ENCODE measurements around the gene TSPAN4.

Gene TSPAN4

GRCh38 chr11:867856-868358 is 25.3 kb downstream of the TSPAN4 start:
- Histone ChIP-seq H3K4me1 (ENCODE audit: control insufficient read depth, insufficient read depth, low read length) (no peaks in the 10 kb centered on the region), H3K36me3 (ENCODE audit: control insufficient read depth in 2 of 2, insufficient read depth in 1 of 2, low read length in 2 of 2) (peaks cover 0 to 37% of the 10 kb centered on the region in 2 experiments; a peak in 1 of 3 replicates), H3K4me3 (ENCODE audit: low read depth, low read length) (no peak overlapping the region), H3K9me3 (ENCODE audit: control insufficient read depth, insufficient read depth, low read depth, low read length) (no peaks in the 10 kb centered on the region), H3K27ac (ENCODE audit: extremely low read depth, low read depth, low read length) (no peak overlapping the region)
- POLR2A ChIA-PET = no interaction called here
- CTCF ChIA-PET = interaction anchor here (1.1 kb wide), 1 partner anchor 30 kb away, joined by 3 read pairs; no protein-coding TSS in a partner anchor
- TF ChIP-seq ZNF23 (tag by site-specific recombination; IDR thresholded peaks at IDR 0.05; ENCODE audit: borderline replicate concordance) = no peak
- no peak for TF ChIP-seq ELK4 (IDR thresholded peaks at IDR 0.05; ENCODE audit: borderline replicate concordance, low read depth, low read length)
- peak; percentile 65 for TF ChIP-seq KLF1 (tag by site-specific recombination; IDR thresholded peaks at IDR 0.05)
- TF ChIP-seq ATF2 (tag by site-specific recombination; IDR thresholded peaks at IDR 0.05; ENCODE audit: low read depth) = no peak
- TF ChIP-seq ZSCAN23 (tag by site-specific recombination; IDR thresholded peaks at IDR 0.05) = no peak
- no peak for TF ChIP-seq ZNF404 (tag by site-specific recombination; IDR thresholded peaks at IDR 0.05)
- TF ChIP-seq ZNF2 (tag by site-specific recombination; IDR thresholded peaks at IDR 0.05) = no peak
- TF ChIP-seq ZNF701 (tag by site-specific recombination; IDR thresholded peaks at IDR 0.05) = no peak
- no peak for TF ChIP-seq MYNN (tag by site-specific recombination; IDR thresholded peaks at IDR 0.05; ENCODE audit: borderline replicate concordance)

- TF ChIP-seq ZNF423 (tag by site-specific recombination; IDR thresholded peaks at IDR 0.05) (no peak), HOXA7 (CRISPR knock-in tag; IDR thresholded peaks at IDR 0.05; ENCODE audit: borderline replicate concordance) (no peak), ZEB2 (tag by site-specific recombination; IDR thresholded peaks at IDR 0.05) (no peak), ZNF654 (tag by site-specific recombination; IDR thresholded peaks at IDR 0.05; ENCODE audit: low read depth) (no peak), ZNF2 (tag by site-specific recombination; IDR thresholded peaks at IDR 0.05) (no peak)
- no peak overlapping the region for H3K4me3 ChIP-seq (ENCODE audit: low read depth, low read length)
- CTCF ChIA-PET = interaction anchor here (0.6 to 1.1 kb wide), 2 partner anchors 30 to 782 kb away, joined by 3 read pairs; no protein-coding TSS in a partner anchor
- H3K27ac ChIP-seq (ENCODE audit: extremely low read depth, low read depth, low read length) = no peak overlapping the region
- H3K9me3 ChIP-seq (ENCODE audit: control insufficient read depth, insufficient read depth, low read depth, low read length) = no peaks in the 10 kb centered on the region
- H3K36me3 ChIP-seq (ENCODE audit: control insufficient read depth in 2 of 2, insufficient read depth in 1 of 2, low read length in 2 of 2) = peaks cover 0 to 37% of the 10 kb centered on the region in 2 experiments; a peak in 1 of 3 replicates
- POLR2A ChIA-PET = no interaction called here
- no peaks in the 10 kb centered on the region for H3K4me1 ChIP-seq (ENCODE audit: control insufficient read depth, insufficient read depth, low read length)
These were observed 25.7 kb downstream of the TSPAN4 start for GRCh38 chr11:868394-868793.

- H3K36me3 ChIP-seq (ENCODE audit: control insufficient read depth in 2 of 2, insufficient read depth in 1 of 2, low read length in 2 of 2) = peaks cover 0 to 37% of the 10 kb centered on the region in 2 experiments; a peak in 1 of 3 replicates
- CTCF ChIA-PET = interaction anchor here (0.6 to 1.1 kb wide), 2 partner anchors 29 to 782 kb away, joined by 3 read pairs; no protein-coding TSS in a partner anchor
- POLR2A ChIA-PET = no interaction called here
- TF ChIP-seq PRDM1 (tag by site-specific recombination; IDR thresholded peaks at IDR 0.05) (no peak), INSM2 (tag by site-specific recombination; IDR thresholded peaks at IDR 0.05) (no peak), HIC1 (tag by site-specific recombination; IDR thresholded peaks at IDR 0.05) (peak; percentile 45), ZNF37A (tag by site-specific recombination; IDR thresholded peaks at IDR 0.05) (no peak)
- no peaks in the 10 kb centered on the region for H3K9me3 ChIP-seq (ENCODE audit: control insufficient read depth, insufficient read depth, low read depth, low read length)
- H3K4me3 ChIP-seq (ENCODE audit: low read depth, low read length) = no peak overlapping the region
- no peak overlapping the region for H3K27ac ChIP-seq (ENCODE audit: extremely low read depth, low read depth, low read length)
- H3K4me1 ChIP-seq (ENCODE audit: control insufficient read depth, insufficient read depth, low read length) = no peaks in the 10 kb centered on the region
These were observed 26.1 kb downstream of the TSPAN4 start for GRCh38 chr11:868802-869201.

Data from HEK293 (cell line).